Activated naive CD8-positive, alpha-beta T cell treated with anti-CD3 and anti-CD28 coated beads for 36 hours (primary cell): Measurements from ENCODE around the gene MRPL23. TPM values are rescaled to one million over a fixed set of nuclear protein-coding genes. Genes with fewer than 3 reads are reported as not detected.

Experiments
- DNase-seq: peaks from one replicate; pipeline ENCODE4 v3.0.0; 2021
- H3K27ac Mint-ChIP-seq: one replicate; pipeline ENCODE4 v1.8.0; 2022; ENCODE audit warnings: mild to moderate bottlenecking, moderate library complexity, mixed read lengths
- H3K27me3 Mint-ChIP-seq: one replicate; pipeline ENCODE4 v1.8.0; 2022; ENCODE audit warnings: mild to moderate bottlenecking, mixed read lengths
- H3K36me3 Mint-ChIP-seq: one replicate; pipeline ENCODE4 v1.8.0; 2021; ENCODE audit warnings: mild to moderate bottlenecking, mixed read lengths
- H3K4me1 Mint-ChIP-seq: one replicate; pipeline ENCODE4 v1.8.0; 2021; ENCODE audit warnings: mixed read lengths
- H3K4me3 Mint-ChIP-seq: one replicate; pipeline ENCODE4 v1.8.0; 2022; ENCODE audit warnings: mild to moderate bottlenecking, moderate library complexity, mixed read lengths
- H3K9me3 Mint-ChIP-seq: one replicate; pipeline ENCODE4 v1.8.0; 2022; ENCODE audit warnings: mixed read lengths
- total RNA-seq, 2 experiments: library from RNA; stranded (reverse); gene quantifications; one replicate each; pipeline ENCODE4 v1.2.3, GENCODE V29; 2021

MRPL23 gene
- total RNA-seq, 2 experiments from 2014 or later: 148 to 151 TPM

DNA sequence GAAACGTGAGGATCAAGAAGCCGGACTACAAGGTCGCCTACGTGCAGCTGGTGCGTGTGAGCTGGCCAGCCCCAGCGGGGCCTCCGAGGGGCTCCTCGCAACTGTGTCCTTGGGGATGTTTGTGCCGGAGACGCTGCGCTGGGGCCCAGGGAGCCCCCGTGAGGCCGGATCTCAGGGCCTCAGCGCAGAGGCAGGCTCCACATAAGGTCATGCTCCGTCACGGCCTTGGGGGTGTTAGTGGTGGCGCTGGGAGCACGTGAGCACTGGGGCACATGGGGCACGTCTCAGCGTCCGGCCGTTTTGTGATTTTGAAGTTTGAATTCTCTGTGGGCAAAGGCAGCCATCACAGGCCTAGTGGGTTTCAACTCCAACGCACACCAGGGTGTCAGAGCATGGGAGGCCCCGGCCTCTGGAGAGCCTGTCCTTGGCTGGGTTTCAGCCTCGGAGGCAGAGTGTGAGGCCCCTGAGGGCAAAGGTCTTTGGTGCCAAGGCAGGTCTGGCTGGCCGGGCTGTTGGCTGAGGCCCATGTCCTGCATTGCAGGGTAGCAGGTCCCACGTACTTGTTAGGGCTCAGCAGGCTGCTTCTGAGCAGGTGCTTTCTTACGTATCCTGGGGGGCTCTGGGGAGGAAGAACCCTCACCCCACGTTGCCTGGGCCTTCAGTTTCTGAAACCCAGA is 5.8 kb downstream of the MRPL23 start:
- Mint-ChIP-seq H3K9me3 (no peaks in the 10 kb centered on the region), H3K4me1 (no peaks in the 10 kb centered on the region), H3K27ac (no peak overlapping the region), H3K27me3 (no peaks in the 10 kb centered on the region), H3K36me3 (no peaks in the 10 kb centered on the region), H3K4me3 (no peak overlapping the region)
- no peak for DNase-seq

DNA sequence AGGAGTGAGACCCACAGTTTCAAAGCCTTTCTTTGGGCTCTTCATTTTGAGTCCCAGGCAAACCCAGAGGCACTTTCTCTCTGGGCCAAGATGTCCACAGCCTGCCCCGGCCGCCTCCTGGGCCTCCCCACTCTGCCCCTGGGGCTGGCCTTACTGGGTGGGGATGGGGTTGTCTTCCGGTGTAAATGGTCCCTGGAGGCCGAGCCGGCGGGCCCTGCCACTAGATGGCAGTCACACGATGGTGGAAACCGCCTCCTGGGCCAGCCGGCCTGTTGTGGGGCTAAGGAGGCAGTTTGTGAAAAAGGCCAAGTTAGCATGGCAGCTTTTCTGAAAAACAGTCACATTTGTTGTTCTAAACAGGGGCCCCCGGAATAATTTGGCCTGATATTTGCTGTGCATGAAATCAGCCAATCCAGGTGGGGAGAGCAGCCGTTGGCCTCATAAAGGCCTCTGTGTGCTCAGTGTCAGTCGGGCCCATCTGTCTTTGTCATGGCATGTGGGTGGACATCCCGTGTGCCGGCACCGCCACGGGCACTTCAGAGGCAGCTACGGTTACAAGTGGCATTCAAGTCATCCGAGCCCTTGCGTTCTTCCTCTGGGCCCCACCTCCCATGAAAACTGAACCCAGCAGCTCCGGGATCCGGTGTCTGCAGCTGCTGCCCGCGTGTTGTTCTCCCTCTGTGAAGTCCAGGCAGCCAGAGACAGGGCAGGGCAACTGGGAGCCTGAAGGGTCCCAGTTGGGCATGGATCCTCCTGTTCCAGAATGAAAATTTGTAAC is 6.5 kb downstream of the MRPL23 start:
- no peak overlapping the region for H3K4me3 Mint-ChIP-seq
- H3K9me3 Mint-ChIP-seq: no peaks in the 10 kb centered on the region
- no peak for DNase-seq
- no peaks in the 10 kb centered on the region for H3K4me1 Mint-ChIP-seq
- H3K27me3 Mint-ChIP-seq: no peaks in the 10 kb centered on the region
- no peaks in the 10 kb centered on the region for H3K36me3 Mint-ChIP-seq
- H3K27ac Mint-ChIP-seq: no peak overlapping the region

GRCh38 chr11:1958367-1958766 is 11.2 kb downstream of the MRPL23 start:
- Mint-ChIP-seq H3K27me3 (no peaks in the 10 kb centered on the region), H3K27ac (no peak overlapping the region), H3K4me1 (no peaks in the 10 kb centered on the region), H3K4me3 (no peak overlapping the region), H3K9me3 (no peaks in the 10 kb centered on the region), H3K36me3 (no peaks in the 10 kb centered on the region)
- DNase-seq: no peak

- DNase-seq: no peak
- H3K9me3 Mint-ChIP-seq: no peaks in the 10 kb centered on the region
- H3K36me3 Mint-ChIP-seq: no peaks in the 10 kb centered on the region
- H3K27ac Mint-ChIP-seq: no peak overlapping the region
- no peak overlapping the region for H3K4me3 Mint-ChIP-seq
- H3K27me3 Mint-ChIP-seq: no peaks in the 10 kb centered on the region
- H3K4me1 Mint-ChIP-seq: no peaks in the 10 kb centered on the region
These were observed 12.7 kb downstream of the MRPL23 start for GRCh38 chr11:1959786-1960185.

- H3K4me1 Mint-ChIP-seq: no peaks in the 10 kb centered on the region
- DNase-seq: no peak
- no peak overlapping the region for H3K27ac Mint-ChIP-seq
- H3K36me3 Mint-ChIP-seq: no peaks in the 10 kb centered on the region
- H3K9me3 Mint-ChIP-seq: no peaks in the 10 kb centered on the region
- no peak overlapping the region for H3K4me3 Mint-ChIP-seq
- no peaks in the 10 kb centered on the region for H3K27me3 Mint-ChIP-seq
These were observed 16.7 kb downstream of the MRPL23 start for GRCh38 chr11:1963864-1964263.

GRCh38 chr11:1964348-1964747 is 17.2 kb downstream of the MRPL23 start:
- no peak overlapping the region for H3K4me3 Mint-ChIP-seq
- no peaks in the 10 kb centered on the region for H3K27me3 Mint-ChIP-seq
- no peak for DNase-seq
- no peak overlapping the region for H3K27ac Mint-ChIP-seq
- no peaks in the 10 kb centered on the region for H3K4me1 Mint-ChIP-seq
- no peaks in the 10 kb centered on the region for H3K36me3 Mint-ChIP-seq
- H3K9me3 Mint-ChIP-seq: no peaks in the 10 kb centered on the region

DNA sequence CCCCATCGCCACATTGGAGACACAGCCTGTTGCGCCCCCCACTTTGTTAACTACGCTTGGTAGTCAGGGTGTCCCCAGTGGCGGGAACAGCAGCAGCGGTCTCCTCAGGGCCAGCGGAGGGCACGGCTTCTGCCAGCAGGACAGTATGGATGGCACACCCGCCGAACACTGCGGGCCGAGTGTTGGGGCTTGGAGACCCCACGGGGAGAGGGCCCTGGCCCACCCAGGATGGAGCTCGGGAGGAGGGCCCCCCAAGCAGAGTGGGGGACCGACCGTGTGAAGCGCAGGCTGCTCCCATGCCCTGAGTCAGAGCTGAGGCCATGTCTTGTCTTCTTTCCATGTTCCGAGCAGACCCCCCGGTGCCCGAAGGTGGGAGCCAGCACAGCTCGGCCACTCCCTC is 17.8 kb downstream of the MRPL23 start:
- no peaks in the 10 kb centered on the region for H3K9me3 Mint-ChIP-seq
- H3K36me3 Mint-ChIP-seq: no peaks in the 10 kb centered on the region
- H3K27ac Mint-ChIP-seq: no peak overlapping the region
- no peaks in the 10 kb centered on the region for H3K27me3 Mint-ChIP-seq
- H3K4me3 Mint-ChIP-seq: no peak overlapping the region
- no peaks in the 10 kb centered on the region for H3K4me1 Mint-ChIP-seq
- no peak for DNase-seq

- DNase-seq: no peak
- Mint-ChIP-seq H3K9me3 (no peaks in the 10 kb centered on the region), H3K4me1 (no peaks in the 10 kb centered on the region), H3K36me3 (no peaks in the 10 kb centered on the region), H3K27ac (no peak overlapping the region), H3K27me3 (no peaks in the 10 kb centered on the region), H3K4me3 (no peak overlapping the region)
These were observed 19.4 kb downstream of the MRPL23 start for GRCh38 chr11:1966531-1966930.

- Mint-ChIP-seq H3K4me1 (no peaks in the 10 kb centered on the region), H3K9me3 (no peaks in the 10 kb centered on the region), H3K27me3 (no peaks in the 10 kb centered on the region), H3K36me3 (no peaks in the 10 kb centered on the region), H3K27ac (no peak overlapping the region), H3K4me3 (no peak overlapping the region)
- DNase-seq: no peak
These were observed 20.6 kb downstream of the MRPL23 start for GRCh38 chr11:1967641-1968225.

GRCh38 chr11:1968454-1969002 is 21.4 kb downstream of the MRPL23 start:
- Mint-ChIP-seq H3K36me3 (no peaks in the 10 kb centered on the region), H3K4me1 (no peaks in the 10 kb centered on the region), H3K27me3 (no peaks in the 10 kb centered on the region), H3K9me3 (no peaks in the 10 kb centered on the region), H3K4me3 (no peak overlapping the region), H3K27ac (no peak overlapping the region)
- DNase-seq: no peak

DNA sequence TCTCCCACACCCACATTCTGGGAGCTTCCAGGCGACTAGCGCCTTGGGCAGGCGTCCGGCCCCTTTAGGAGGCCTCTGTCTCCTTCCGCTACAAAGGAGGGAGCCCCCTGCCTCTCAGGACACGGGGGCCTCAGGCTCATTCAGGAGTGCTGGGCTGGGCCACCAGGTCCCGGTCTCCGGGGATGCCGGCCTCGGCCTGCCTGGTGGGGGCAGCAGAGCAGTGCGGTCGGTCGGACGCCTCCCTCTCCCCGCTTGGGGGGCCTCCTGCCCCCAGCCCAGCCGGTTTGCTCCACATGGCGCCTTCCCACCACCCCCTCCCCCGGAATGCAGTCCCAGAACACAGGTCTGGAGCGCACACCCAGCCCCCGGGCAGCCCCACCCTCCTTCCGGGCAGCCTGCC is 21.9 kb downstream of the MRPL23 start:
- H3K9me3 Mint-ChIP-seq: no peaks in the 10 kb centered on the region
- no peak for DNase-seq
- H3K4me3 Mint-ChIP-seq: no peak overlapping the region
- no peaks in the 10 kb centered on the region for H3K27me3 Mint-ChIP-seq
- H3K4me1 Mint-ChIP-seq: no peaks in the 10 kb centered on the region
- H3K27ac Mint-ChIP-seq: no peak overlapping the region
- H3K36me3 Mint-ChIP-seq: no peaks in the 10 kb centered on the region

DNA sequence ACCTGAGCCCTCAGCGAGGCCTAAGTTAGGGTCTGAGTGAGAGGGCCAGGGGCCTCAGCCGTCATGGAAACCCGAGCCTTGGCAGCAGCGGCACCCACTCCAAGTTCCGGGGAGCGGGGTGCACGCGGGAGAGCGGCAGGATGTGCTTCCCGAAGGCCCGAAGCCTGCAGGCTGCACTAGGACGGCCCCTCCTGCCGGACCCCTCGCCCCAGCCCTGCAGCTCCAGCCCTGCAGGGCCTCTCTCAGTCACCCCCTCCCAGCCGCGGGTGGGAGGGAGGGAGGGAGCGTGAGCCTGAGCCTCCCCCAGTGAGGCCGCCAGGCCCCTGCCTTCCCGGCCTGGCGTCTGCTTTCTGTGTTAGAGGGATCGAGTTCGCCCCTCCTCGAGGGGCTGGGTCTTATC is 22.6 kb downstream of the MRPL23 start:
- Mint-ChIP-seq H3K9me3 (no peaks in the 10 kb centered on the region), H3K36me3 (no peaks in the 10 kb centered on the region), H3K27ac (no peak overlapping the region), H3K4me1 (no peaks in the 10 kb centered on the region), H3K4me3 (no peak overlapping the region), H3K27me3 (no peaks in the 10 kb centered on the region)
- DNase-seq: no peak

GRCh38 chr11:1970956-1971355 is 23.8 kb downstream of the MRPL23 start:
- Mint-ChIP-seq H3K4me3 (no peak overlapping the region), H3K27ac (no peak overlapping the region), H3K27me3 (no peaks in the 10 kb centered on the region), H3K9me3 (no peaks in the 10 kb centered on the region), H3K36me3 (no peaks in the 10 kb centered on the region), H3K4me1 (no peaks in the 10 kb centered on the region)
- DNase-seq: no peak

DNA sequence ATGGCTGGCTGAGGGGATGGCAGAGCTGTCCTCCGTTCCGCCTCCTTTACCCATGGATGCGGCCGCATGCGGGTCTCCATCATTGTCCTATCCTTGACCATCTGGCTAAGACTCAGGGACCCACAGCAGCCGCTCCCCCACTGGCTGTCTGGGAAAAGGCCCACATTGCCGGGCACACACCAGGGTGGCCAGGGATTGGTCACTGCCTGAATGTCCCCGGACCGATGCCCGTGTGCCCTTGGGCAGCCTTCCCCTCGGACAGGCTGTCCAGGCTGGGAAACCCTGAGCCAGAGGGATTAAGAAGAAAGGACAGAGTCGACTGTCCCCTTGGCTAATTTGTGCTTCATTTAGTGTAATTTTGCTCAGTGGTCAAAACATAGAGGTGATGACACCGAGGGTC is 28.1 kb downstream of the MRPL23 start:
- no peaks in the 10 kb centered on the region for H3K27me3 Mint-ChIP-seq
- no peak overlapping the region for H3K27ac Mint-ChIP-seq
- DNase-seq: no peak

GRCh38 chr11:1978720-1979473 is 31.8 kb downstream of the MRPL23 start:
- H3K27me3 Mint-ChIP-seq: no peaks in the 10 kb centered on the region
- DNase-seq: no peak
- no peak overlapping the region for H3K4me3 Mint-ChIP-seq
- H3K9me3 Mint-ChIP-seq: no peaks in the 10 kb centered on the region
- no peaks in the 10 kb centered on the region for H3K4me1 Mint-ChIP-seq
- H3K27ac Mint-ChIP-seq: no peak overlapping the region
- no peaks in the 10 kb centered on the region for H3K36me3 Mint-ChIP-seq

More for the DNA sequence above, 28.1 kb downstream of the MRPL23 start:
- Mint-ChIP-seq H3K9me3 (no peaks in the 10 kb centered on the region), H3K4me3 (no peak overlapping the region), H3K36me3 (no peaks in the 10 kb centered on the region), H3K4me1 (no peaks in the 10 kb centered on the region)
